ENCODE results near the gene SMURF2. TPM values are rescaled to one million over a fixed set of nuclear protein-coding genes. Genes with fewer than 3 reads are reported as not detected.

Gene SMURF2
- total and polyA plus RNA-seq, 9 donors = 9.9 to 29.0 (median 22.6) TPM

- Histone ChIP-seq H3K27me3 (no peaks in the 10 kb centered on the region), H3K27ac (no peak overlapping the region), H3K36me3 (no peaks in the 10 kb centered on the region), H3K9me3 (no peaks in the 10 kb centered on the region), H3K4me1 (ENCODE audit: insufficient read depth) (no peaks in the 10 kb centered on the region), H3K4me3 (no peak overlapping the region)
- intact Hi-C loops (cut with DNase I) = no loop called here
- 91 to 100% (median 95%) methylated on average over 4 of the region's 4 CpGs for WGBS, 3 donors
- DNase-seq = peak in 1 of 5 donors; percentile 28
- TF ChIP-seq CTCF (IDR thresholded peaks at IDR 0.05) (no peak), POLR2A (IDR thresholded peaks at IDR 0.05) (no peak), EP300 (IDR thresholded peaks at IDR 0.05) (no peak)
These were observed 27.0 kb upstream of the SMURF2 start for GRCh38 chr17:64689106-64689505.

- no peak for DNase-seq
- no peaks in the 10 kb centered on the region for H3K27me3 ChIP-seq
- no peak overlapping the region for H3K27ac ChIP-seq
- no peaks in the 10 kb centered on the region for H3K36me3 ChIP-seq
- no peak for TF ChIP-seq CTCF (IDR thresholded peaks at IDR 0.05)
- no peak for TF ChIP-seq POLR2A (IDR thresholded peaks at IDR 0.05)
- no peak for TF ChIP-seq EP300 (IDR thresholded peaks at IDR 0.05)
- H3K9me3 ChIP-seq = no peaks in the 10 kb centered on the region
- H3K4me3 ChIP-seq = no peak overlapping the region
- intact Hi-C loops (cut with DNase I) = no loop called here
- 91 to 97% (median 97%) methylated on average over 5 of the region's 5 CpGs for WGBS, 3 donors
- H3K4me1 ChIP-seq (ENCODE audit: insufficient read depth) = no peaks in the 10 kb centered on the region
These were observed 26.4 kb upstream of the SMURF2 start for GRCh38 chr17:64688481-64688880.

GRCh38 chr17:64687961-64688360, 25.9 kb upstream of the SMURF2 start:
- TF ChIP-seq EP300 (IDR thresholded peaks at IDR 0.05) = no peak
- no peak for TF ChIP-seq POLR2A (IDR thresholded peaks at IDR 0.05)
- no peak for TF ChIP-seq CTCF (IDR thresholded peaks at IDR 0.05)
- Histone ChIP-seq H3K4me1 (ENCODE audit: insufficient read depth) (no peaks in the 10 kb centered on the region), H3K9me3 (no peaks in the 10 kb centered on the region), H3K36me3 (no peaks in the 10 kb centered on the region), H3K4me3 (no peak overlapping the region), H3K27me3 (no peaks in the 10 kb centered on the region), H3K27ac (no peak overlapping the region)
- intact Hi-C loops (cut with DNase I) = no loop called here
- WGBS, 3 donors = 79 to 84% (median 83%) methylated on average over 5 of the region's 5 CpGs
- DNase-seq = no peak

GRCh38 chr17:64687376-64687775, 25.3 kb upstream of the SMURF2 start:
- H3K9me3 ChIP-seq = no peaks in the 10 kb centered on the region
- TF ChIP-seq POLR2A (IDR thresholded peaks at IDR 0.05) = no peak
- TF ChIP-seq EP300 (IDR thresholded peaks at IDR 0.05) = no peak
- no peak overlapping the region for H3K27ac ChIP-seq
- WGBS, 3 donors = 88 to 94% (median 89%) methylated on average over 4 of the region's 4 CpGs
- intact Hi-C loops (cut with DNase I) = no loop called here
- no peak overlapping the region for H3K4me3 ChIP-seq
- no peaks in the 10 kb centered on the region for H3K36me3 ChIP-seq
- DNase-seq = no peak
- no peaks in the 10 kb centered on the region for H3K4me1 ChIP-seq (ENCODE audit: insufficient read depth)
- H3K27me3 ChIP-seq = no peaks in the 10 kb centered on the region

- DNase-seq = no peak
- intact Hi-C loops (cut with DNase I) = no loop called here
- no peaks in the 10 kb centered on the region for H3K9me3 ChIP-seq
- no peaks in the 10 kb centered on the region for H3K36me3 ChIP-seq
- H3K27ac ChIP-seq = no peak overlapping the region
- 86 to 90% (median 90%) methylated on average over 2 of the region's 2 CpGs for WGBS, 3 donors
- H3K4me3 ChIP-seq = no peak overlapping the region
- no peaks in the 10 kb centered on the region for H3K4me1 ChIP-seq (ENCODE audit: insufficient read depth)
- TF ChIP-seq POLR2A (IDR thresholded peaks at IDR 0.05) = no peak
- no peak for TF ChIP-seq CTCF (IDR thresholded peaks at IDR 0.05)
- TF ChIP-seq EP300 (IDR thresholded peaks at IDR 0.05) = no peak
- H3K27me3 ChIP-seq = no peaks in the 10 kb centered on the region
These were observed 24.6 kb upstream of the SMURF2 start for GRCh38 chr17:64686705-64687104.

Data from ovary (tissue), 9 donors.